ENCODE measurements around the gene WDR41. TPM values are rescaled to one million over a fixed set of nuclear protein-coding genes. Genes with fewer than 3 reads are reported as not detected.

Gene WDR41
- total RNA-seq, 1 experiment from 2014 or later: 54.1 TPM

GRCh38 chr5:77499441-77499840 lies 7.3 kb upstream of the WDR41 start:
- ChIA-PET RAD21 (ENCODE audit: low non-redundant PET in 1 of 2, low total read pairs in 2 of 2, uncharacterized antibody in 2 of 2, unreplicated experiment in 2 of 2) (no interaction called here), CTCF (no interaction called here), POLR2A (no interaction called here)
- H3K27me3 ChIP-seq (ENCODE audit: insufficient read depth, low read length): no peaks in the 10 kb centered on the region
- no peaks in the 10 kb centered on the region for H4K20me1 ChIP-seq (ENCODE audit: insufficient read depth)
- ATAC-seq (no peak), DNase-seq (ENCODE audit: low read depth, low spot score) (no peak)
- BruUV-seq (replicated peaks): no TSS peak
- H3K4me2 ChIP-seq (ENCODE audit: low read length): no peak overlapping the region
- H3K27ac ChIP-seq (ENCODE audit: low read depth, low read length): no peak overlapping the region
- intact Hi-C loops (cut with micrococcal nuclease): loop anchor here (10.0 kb wide), 1 partner anchor 435 kb away; no protein-coding TSS in a partner anchor
- H3K79me2 ChIP-seq (ENCODE audit: insufficient read depth, low read length): no peaks in the 10 kb centered on the region
- H3K4me3 ChIP-seq (replicated peaks in 1 of 2; ENCODE audit: low read depth in 1 of 2, low read length in 2 of 2): no peak overlapping the region
- no peaks in the 10 kb centered on the region; a peak in 1 of 4 replicates for H3K9me3 ChIP-seq (ENCODE audit: control insufficient read depth in 1 of 2, insufficient read depth in 1 of 2, low read depth in 1 of 2, low read length in 2 of 2)
- no peak overlapping the region for H2AFZ ChIP-seq (ENCODE audit: low read depth, low read length, poor library complexity, severe bottlenecking)
- H3K9me2 ChIP-seq (ENCODE audit: insufficient read depth): no peaks in the 10 kb centered on the region; the same call in 1 of the 2 replicates
- no peaks in the 10 kb centered on the region for H3K4me1 ChIP-seq (ENCODE audit: control insufficient read depth in 1 of 2, insufficient read depth in 2 of 2, low read length in 2 of 2)
- TF ChIP-seq MAX (IDR thresholded peaks at IDR 0.05) (no peak), TCF7L2 (IDR thresholded peaks at IDR 0.05; ENCODE audit: borderline replicate concordance, extremely low read depth, insufficient read depth, insufficient read length) (no peak), ZNF274 (IDR thresholded peaks at IDR 0.05; ENCODE audit: low read depth, low read length) (no peak), ELF1 (IDR thresholded peaks at IDR 0.05; ENCODE audit: borderline replicate concordance, low read depth) (no peak), REST (IDR thresholded peaks at IDR 0.05; ENCODE audit: low read depth) (no peak), RAD21 (IDR thresholded peaks at IDR 0.05; ENCODE audit: low read depth) (no peak), EZH2phosphoT487 (IDR thresholded peaks at IDR 0.05; ENCODE audit: borderline replicate concordance) (no peak), EGR1 (IDR thresholded peaks at IDR 0.05; ENCODE audit: low read depth) (no peak), SRF (IDR thresholded peaks at IDR 0.05; ENCODE audit: low read depth) (no peak), CBX3 (IDR thresholded peaks at IDR 0.05; ENCODE audit: low read depth) (no peak), CTCF (IDR thresholded peaks at IDR 0.05 in 2 of 3, conservative IDR thresholded peaks at IDR 0.05 in 1 of 3; ENCODE audit: borderline replicate concordance in 1 of 3, insufficient read depth in 1 of 3, low read depth in 2 of 3, low read length in 2 of 3) (no peak), ZBTB33 (IDR thresholded peaks at IDR 0.05; ENCODE audit: extremely low read depth, insufficient replicate concordance, low read length) (no peak), SIN3A (IDR thresholded peaks at IDR 0.05; ENCODE audit: low read depth) (no peak), CEBPB (IDR thresholded peaks at IDR 0.05; ENCODE audit: low read depth) (no peak), EZH2 (IDR thresholded peaks at IDR 0.05) (no peak), SP1 (IDR thresholded peaks at IDR 0.05; ENCODE audit: low read depth) (no peak)
- no peaks in the 10 kb centered on the region for H3K36me3 ChIP-seq (ENCODE audit: control insufficient read depth in 1 of 2, insufficient read depth in 2 of 2, low read length in 2 of 2)
- H3K9ac ChIP-seq (ENCODE audit: low read length): no peak overlapping the region

Measured in HCT116 (cell line).